Iris pigment epithelial cell (primary cell): ENCODE data around the gene XRN2.
"Not testable (repeated sequence)": the region's sequence is repeated elsewhere in the genome, so short reads cannot be mapped to it uniquely, and the experiment has no call there.

Experiments used
- DNase-seq: peaks from one replicate; pipeline ENCODE4 v3.0.0-alpha.2; 2011; ENCODE audit warnings: low read depth

The XRN2 gene

GRCh38 chr20:21389368-21389767, 86.2 kb downstream of the XRN2 start:
- DNase-seq = no peak

DNA sequence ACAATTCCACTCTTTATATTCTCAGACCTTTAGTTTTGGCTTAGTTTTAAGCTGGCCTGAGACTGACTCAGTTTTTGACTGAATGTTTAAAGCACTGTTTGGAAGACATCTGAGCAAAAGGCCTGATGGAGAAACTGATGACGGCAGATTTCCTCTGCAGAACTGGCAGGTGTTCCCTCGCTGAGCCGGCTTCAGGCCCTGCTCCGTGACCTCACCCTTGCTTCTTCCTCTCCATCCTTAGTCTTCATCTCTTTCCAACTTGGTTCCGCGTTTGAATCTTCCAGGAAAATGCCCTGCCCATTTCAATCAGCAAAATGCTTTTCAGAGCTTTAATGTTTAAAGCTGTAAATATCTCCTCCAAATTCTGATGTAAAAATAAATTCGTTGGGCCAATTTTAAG, 87.6 kb downstream of the XRN2 start:
- no peak for DNase-seq

GRCh38 chr20:21391185-21391971, 88.2 kb downstream of the XRN2 start:
- DNase-seq = no peak

DNA sequence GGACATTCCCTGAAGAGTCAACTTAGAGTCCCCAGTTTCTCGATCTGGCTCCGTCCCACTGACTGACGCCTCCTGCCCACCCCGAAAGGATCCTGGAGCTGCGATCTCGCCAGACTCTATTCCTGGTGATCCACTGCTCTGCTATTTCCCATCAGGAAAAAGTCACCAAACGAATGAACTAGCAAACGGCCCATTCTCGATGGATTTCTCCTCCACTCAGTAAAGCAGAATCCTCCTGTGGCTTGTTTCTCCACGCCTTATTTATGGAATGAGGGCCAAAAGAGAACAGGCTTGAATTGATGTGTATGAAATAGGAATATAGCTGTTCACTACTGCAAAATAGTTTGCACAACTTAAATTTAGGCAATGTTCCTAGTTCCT, 88.8 kb downstream of the XRN2 start:
- no peak for DNase-seq

DNA sequence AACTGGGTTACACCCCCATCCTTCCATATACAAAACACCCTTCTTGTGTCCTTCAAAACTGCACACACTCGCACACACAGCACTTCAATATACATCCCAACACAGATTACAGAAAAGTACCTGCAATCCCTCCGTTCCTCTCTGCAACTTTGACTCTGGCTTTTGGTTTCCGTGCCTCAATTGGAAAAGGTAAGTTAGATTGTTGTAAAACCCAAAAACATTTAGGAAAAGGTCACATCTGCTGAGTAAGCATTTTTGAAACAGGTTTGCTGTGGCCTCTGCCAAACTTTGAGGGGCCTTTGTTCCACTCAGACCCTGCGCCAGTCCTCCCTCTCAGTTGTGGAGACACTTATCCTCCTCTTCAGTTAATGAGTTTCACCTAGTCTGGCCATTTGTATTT, 90.0 kb downstream of the XRN2 start:
- DNase-seq = no peak

GRCh38 chr20:21393816-21394519, 90.8 kb downstream of the XRN2 start:
- no peak for DNase-seq

DNA sequence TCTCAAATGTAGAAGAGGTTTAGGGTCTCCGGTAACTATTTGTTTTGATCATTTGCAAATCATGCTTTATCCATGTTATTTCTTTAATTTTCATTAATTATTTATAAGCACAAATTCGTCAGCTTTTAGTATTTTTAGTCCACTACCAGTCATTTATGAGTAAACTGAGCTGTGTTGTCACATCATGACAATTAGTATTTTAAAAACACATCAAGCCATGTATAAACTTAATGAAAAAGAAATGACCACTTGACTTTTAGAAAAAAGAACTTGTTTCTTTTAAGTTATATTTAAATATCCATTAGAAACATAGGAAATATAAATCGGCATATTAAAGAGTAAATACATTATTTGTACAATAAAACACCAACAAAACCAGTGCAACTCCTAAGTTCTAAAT, 91.4 kb downstream of the XRN2 start:
- no peak for DNase-seq

DNA sequence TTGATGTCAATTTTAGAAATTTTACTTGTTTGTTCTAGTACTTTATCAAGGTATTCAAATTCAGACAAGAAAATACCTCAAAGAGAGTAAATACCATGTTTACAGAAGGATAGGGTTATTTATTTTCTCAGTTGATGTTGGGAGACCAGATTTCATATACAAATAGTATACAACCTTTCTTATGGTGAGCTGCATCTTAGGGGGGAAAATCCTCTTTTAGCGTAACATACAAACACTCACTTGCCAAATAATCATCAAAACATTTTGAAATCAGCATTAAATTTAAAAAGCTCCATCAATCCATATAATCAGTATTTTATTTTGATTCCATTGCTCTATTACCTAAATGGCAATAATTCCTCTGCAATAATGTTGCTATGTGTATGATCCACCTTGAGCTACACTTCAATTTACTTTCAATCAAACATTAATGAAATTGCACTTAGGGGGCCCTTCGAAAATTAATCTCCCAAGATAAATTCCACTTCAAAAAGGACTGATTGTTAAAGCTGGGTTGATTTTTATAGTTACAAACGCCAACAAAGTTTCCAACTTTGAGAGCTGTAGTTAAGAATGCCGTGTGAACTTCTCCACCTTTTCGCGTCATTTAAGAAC, 92.0 kb downstream of the XRN2 start:
- no peak for DNase-seq

- DNase-seq = no peak
Observed at GRCh38 chr20:21395666-21396598, 92.8 kb downstream of the XRN2 start.

DNA sequence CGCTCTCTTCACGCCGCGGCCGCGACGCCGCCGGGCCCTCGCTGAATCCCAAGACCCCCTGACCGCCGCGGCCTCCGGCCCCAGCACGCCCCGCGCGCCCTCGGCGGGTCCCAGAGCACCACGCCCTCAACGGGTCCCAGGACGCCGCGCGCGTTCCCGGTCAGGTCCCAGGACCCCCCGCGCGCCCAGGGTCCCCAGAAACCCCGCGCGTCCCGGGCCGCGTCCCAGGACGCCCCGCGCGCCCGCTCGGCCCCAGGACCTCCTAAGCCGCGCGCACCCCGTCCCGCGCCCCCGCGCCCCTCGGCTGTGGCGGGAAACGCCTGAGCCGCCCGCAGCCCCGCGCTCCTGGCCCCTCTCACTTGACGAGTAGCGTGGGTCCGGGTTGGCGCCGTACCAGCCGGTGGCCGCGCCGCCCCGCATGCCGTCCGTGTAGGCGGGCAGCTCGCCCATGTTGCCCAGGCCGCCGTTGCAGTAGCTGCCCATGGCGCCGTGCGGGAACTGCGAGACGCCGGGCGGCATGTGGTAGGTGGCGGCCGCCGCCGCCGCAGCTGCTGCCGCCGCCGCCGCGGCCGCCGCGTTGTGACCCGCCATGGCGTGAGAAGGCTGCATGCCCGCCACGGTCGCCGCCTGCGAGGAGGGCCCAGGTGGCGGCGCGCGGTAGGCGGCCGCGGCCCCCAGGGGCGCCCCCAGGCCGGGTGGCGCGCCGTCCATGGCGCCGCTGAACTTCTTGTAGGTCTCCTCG, 93.6 kb downstream of the XRN2 start:
- DNase-seq = no peak

GRCh38 chr20:21397341-21398108, 94.4 kb downstream of the XRN2 start, which contains the start of gene NKX2-4:
NKX2-4 (minus strand) TSS chr20:21397526; CDS start chr20:21397399, 127 bp downstream.
- DNase-seq = no peak

DNA sequence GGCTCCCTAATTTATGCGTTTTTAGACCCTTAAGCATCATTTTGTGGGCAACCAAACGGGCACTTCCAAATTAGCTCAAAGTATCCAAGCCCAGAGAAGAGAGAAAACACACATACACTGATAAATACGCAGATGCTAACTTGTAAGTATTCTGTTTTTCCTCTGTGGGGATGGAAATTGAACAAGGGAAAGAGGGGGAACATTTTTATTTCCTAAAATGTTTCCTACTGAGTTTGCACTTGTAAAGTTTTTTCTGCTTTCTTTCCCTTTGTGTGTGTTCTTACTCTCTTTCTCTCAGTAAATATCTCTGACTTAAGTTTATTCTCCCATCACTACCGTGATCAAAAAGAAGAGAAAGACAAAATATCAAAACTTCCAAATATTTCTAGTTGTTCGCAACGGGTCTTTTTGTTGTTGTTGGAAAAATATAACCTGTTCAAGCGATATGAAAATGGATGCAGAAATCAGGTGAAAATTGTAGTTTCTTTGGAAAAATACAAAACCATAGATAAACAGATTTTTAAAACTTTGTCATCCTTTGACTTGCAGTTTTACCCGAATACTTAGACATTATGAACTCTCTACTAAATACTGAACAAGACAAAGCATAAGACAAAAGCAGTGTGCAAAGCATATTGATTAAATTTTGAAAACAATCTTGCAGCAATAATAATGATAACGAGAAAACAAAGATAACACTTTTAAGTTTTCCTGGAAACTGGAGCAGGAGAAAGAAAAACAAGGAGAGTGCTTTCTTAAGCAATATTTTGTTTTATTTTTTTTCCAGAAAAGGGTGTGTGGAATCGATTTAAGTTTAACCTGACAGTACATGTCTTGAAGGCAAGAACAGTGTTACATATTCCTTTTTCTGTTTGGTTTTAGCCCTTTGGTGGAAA, 95.2 kb downstream of the XRN2 start:
- no peak for DNase-seq

DNA sequence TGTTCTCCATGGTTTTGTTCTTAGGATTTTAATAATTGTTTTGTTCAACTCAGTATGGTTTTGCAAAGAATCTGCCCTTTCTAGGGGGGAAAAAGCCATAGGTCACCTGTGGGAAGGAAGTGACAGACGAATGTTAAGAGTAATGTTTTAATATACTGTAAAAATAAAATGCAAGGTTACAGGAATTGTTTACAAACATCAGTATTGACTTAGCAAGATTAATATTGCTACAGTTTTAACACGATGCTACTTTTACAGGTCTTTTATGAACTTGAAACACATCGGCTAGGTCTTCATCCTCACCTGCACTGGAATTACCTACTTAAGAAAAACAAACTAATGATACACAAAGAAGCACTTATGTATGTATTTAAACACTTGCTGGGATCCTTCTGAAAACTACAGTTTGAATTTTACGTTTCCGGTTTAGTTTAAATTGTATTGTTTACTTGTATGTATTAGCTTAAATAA, 95.9 kb downstream of the XRN2 start:
- DNase-seq = no peak

DNA sequence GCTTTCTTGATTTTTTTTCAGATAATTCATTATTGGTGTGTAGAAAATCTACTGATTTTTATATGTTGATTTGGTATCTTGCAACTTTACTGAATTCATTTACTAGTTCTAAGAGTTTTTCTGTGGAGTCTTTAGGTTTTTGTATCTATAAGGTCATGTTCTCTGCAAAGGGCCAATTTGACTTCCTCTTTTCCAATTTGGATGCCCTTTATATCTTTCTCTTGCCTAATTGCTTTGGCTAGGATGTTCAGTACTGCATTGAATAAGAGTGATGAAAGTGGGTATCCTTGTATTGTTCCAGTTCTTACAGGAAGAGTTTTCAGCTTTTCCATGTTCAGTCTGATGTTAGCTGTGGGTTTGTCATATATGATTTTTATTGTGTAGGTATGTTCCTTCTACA, 108.6 kb downstream of the XRN2 start:
- no peak for DNase-seq

- DNase-seq = not testable (repeated sequence)
Observed at GRCh38 chr20:21413996-21414395, 110.9 kb downstream of the XRN2 start.

DNA sequence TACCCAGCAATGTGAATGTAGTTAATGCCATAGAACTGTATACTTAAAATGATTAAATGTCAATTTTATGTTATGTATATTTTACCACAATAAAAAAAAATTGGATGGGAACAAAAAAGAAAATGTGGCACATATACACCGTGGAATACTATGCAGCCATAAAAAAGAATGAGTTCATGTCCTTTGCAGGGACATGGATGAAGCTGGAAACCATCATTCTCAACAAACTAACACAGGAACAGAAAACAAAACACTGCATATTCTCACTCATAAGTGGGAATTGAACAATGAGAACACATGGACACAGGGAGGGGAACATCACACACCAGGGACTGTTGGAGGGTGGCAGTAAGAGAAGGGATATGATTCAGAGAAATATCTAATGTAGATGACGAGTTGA, 116.0 kb downstream of the XRN2 start:
- DNase-seq = not testable (repeated sequence)

- no peak for DNase-seq
Observed at GRCh38 chr20:21421601-21422236, 118.6 kb downstream of the XRN2 start.

- DNase-seq = not testable (repeated sequence)
Observed at GRCh38 chr20:21423712-21424111, 120.6 kb downstream of the XRN2 start.

DNA sequence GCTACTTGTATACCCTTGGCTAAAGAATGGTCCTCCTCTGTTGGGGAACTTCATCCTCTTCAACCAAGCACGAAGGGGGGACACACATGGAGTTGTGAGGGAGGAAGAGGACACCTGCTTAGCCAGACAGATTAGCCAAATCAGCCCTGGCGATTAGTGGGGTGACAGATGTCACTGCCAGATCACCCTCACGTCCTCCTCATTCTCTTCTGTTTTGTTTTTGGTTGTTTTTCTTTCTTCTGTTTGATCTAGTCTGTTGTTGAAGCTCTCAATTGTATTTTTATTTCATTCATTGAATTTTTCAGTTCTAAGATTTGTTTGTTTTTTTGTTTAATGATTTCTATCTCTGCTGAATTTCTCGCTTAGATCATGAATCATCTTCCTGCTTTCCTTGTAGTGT, 121.7 kb downstream of the XRN2 start:
- DNase-seq = no peak
